MCF 10A (cell line): ENCODE results near the gene NEURL1. TPM values are rescaled to one million over a fixed set of nuclear protein-coding genes. Genes with fewer than 3 reads are reported as not detected.

Source experiments
- BruUV-seq: library from RNA; stranded (reverse); fragments of 400-500 nt; replicated peaks from 2 replicates; lab custom pipeline; 2021; lab: Mats Ljungman, UMichigan
- CTCF ChIA-PET: fragments of 300-600 bp; sonication (Branson Sonifier 250); formaldehyde crosslinking; extraction: SDS; loops from one replicate; lab custom pipeline; 2021; ENCODE audit warnings: antibody characterized with exemption, inconsistent platforms; lab: Yijun Ruan, JAX
- POLR2A ChIA-PET: fragments of 300-600, 350-650 bp; sonication (Branson Sonifier 250); formaldehyde crosslinking; extraction: SDS; loops from one replicate; lab custom pipeline; 2020; ENCODE audit warnings: antibody characterized with exemption, inconsistent platforms; lab: Yijun Ruan, JAX
- DNase-seq: peaks from one replicate; pipeline ENCODE4 v3.0.0-alpha.2; 2018; ENCODE audit not compliant: unreplicated experiment
- H3K27ac Mint-ChIP-seq: one replicate; pipeline ENCODE4 v1.8.0; 2022; ENCODE audit warnings: mild to moderate bottlenecking, low read depth, mixed read lengths; ENCODE audit not compliant: unreplicated experiment
- H3K27me3 Mint-ChIP-seq: one replicate; pipeline ENCODE4 v1.8.0; 2022; ENCODE audit warnings: mixed read lengths; ENCODE audit not compliant: insufficient read depth, unreplicated experiment
- H3K36me3 Mint-ChIP-seq: one replicate; pipeline ENCODE4 v1.8.0; 2022; ENCODE audit warnings: mild to moderate bottlenecking, moderate library complexity, mixed read lengths; ENCODE audit not compliant: insufficient read depth, unreplicated experiment
- H3K4me1 Mint-ChIP-seq: one replicate; pipeline ENCODE4 v1.8.0; 2022; ENCODE audit warnings: mixed read lengths; ENCODE audit not compliant: insufficient read depth, unreplicated experiment
- H3K4me3 Mint-ChIP-seq: one replicate; pipeline ENCODE4 v1.8.0; 2022; ENCODE audit warnings: mild to moderate bottlenecking, moderate library complexity, mixed read lengths; ENCODE audit not compliant: unreplicated experiment
- H3K9me3 Mint-ChIP-seq: one replicate; pipeline ENCODE4 v1.8.0; 2022; ENCODE audit warnings: mixed read lengths; ENCODE audit not compliant: unreplicated experiment
- CTCF ChIP-seq: fragments of 200-600 bp; IDR thresholded peaks from one replicate; pipeline ENCODE4 v1.8.0; 2022; ENCODE audit warnings: antibody characterized with exemption, mild to moderate bottlenecking; ENCODE audit not compliant: unreplicated experiment
- intact Hi-C: fragments of 100-400 bp; cut with micrococcal nuclease; formaldehyde crosslinking; loops from 2 replicates; pipeline ENCODE4 v1.14.1; 2022
- total RNA-seq: library from RNA; stranded (reverse); gene quantifications from 2 replicates; pipeline ENCODE4 v1.2.3, GENCODE V29; 2022

NEURL1 gene
- total RNA-seq, 1 experiment from 2014 or later = not detected

- intact Hi-C loops = no loop called here
- CTCF ChIA-PET = no interaction called here
- POLR2A ChIA-PET = no interaction called here
- H3K4me1 Mint-ChIP-seq = no peaks in the 10 kb centered on the region
- H3K4me3 Mint-ChIP-seq = no peak overlapping the region
- BruUV-seq = no TSS peak
- TF ChIP-seq CTCF = no peak
- no peak for DNase-seq
- H3K9me3 Mint-ChIP-seq = no peaks in the 10 kb centered on the region
- no peaks in the 10 kb centered on the region for H3K27me3 Mint-ChIP-seq
- no peaks in the 10 kb centered on the region for H3K36me3 Mint-ChIP-seq
- H3K27ac Mint-ChIP-seq = no peak overlapping the region
These were observed 18.7 kb downstream of the NEURL1 start for GRCh38 chr10:103512166-103512565.

- H3K4me3 Mint-ChIP-seq = no peak overlapping the region
- no peaks in the 10 kb centered on the region for H3K9me3 Mint-ChIP-seq
- H3K4me1 Mint-ChIP-seq = no peaks in the 10 kb centered on the region
- no peak overlapping the region for H3K27ac Mint-ChIP-seq
- BruUV-seq = no TSS peak
- POLR2A ChIA-PET = no interaction called here
- no peak for DNase-seq
- CTCF ChIA-PET = no interaction called here
- H3K27me3 Mint-ChIP-seq = no peaks in the 10 kb centered on the region
- intact Hi-C loops = no loop called here
- H3K36me3 Mint-ChIP-seq = no peaks in the 10 kb centered on the region
- no peak for TF ChIP-seq CTCF
These were observed 19.3 kb downstream of the NEURL1 start for GRCh38 chr10:103512591-103513379.

- Mint-ChIP-seq H3K36me3 (no peaks in the 10 kb centered on the region), H3K4me3 (no peak overlapping the region), H3K4me1 (no peaks in the 10 kb centered on the region), H3K9me3 (no peaks in the 10 kb centered on the region), H3K27ac (no peak overlapping the region), H3K27me3 (no peaks in the 10 kb centered on the region)
- no TSS peak for BruUV-seq
- POLR2A ChIA-PET = no interaction called here
- no peak for TF ChIP-seq CTCF
- intact Hi-C loops = no loop called here
- DNase-seq = no peak
- CTCF ChIA-PET = no interaction called here
These were observed 20.0 kb downstream of the NEURL1 start for GRCh38 chr10:103513380-103514060.

GRCh38 chr10:103514244-103514643 is 20.7 kb downstream of the NEURL1 start:
- ChIA-PET CTCF (no interaction called here), POLR2A (no interaction called here)
- intact Hi-C loops = no loop called here
- Mint-ChIP-seq H3K27ac (no peak overlapping the region), H3K9me3 (no peaks in the 10 kb centered on the region), H3K4me3 (no peak overlapping the region), H3K36me3 (no peaks in the 10 kb centered on the region), H3K27me3 (no peaks in the 10 kb centered on the region), H3K4me1 (no peaks in the 10 kb centered on the region)
- DNase-seq = no peak
- TF ChIP-seq CTCF = no peak
- no TSS peak for BruUV-seq
